K562 (cell line): ENCODE measurements around the gene ANP32B. TPM values are rescaled to one million over a fixed set of nuclear protein-coding genes. Genes with fewer than 3 reads are reported as not detected.

Experiments
- CBX1 ChIP-seq: sonication (generic); IDR thresholded peaks from 2 replicates; pipeline ENCODE4 v1.6.1; 2016; ENCODE audit warnings: antibody characterized with exemption, low read depth, mild to moderate bottlenecking
- DDX20 ChIP-seq: fragments of 450-650 bp; IDR thresholded peaks from 2 replicates; pipeline ENCODE4 v1.6.1; 2016; ENCODE audit warnings: missing genetic modification characterization, low read depth, mild to moderate bottlenecking, missing compliant biosample characterization, moderate library complexity
- E2F3 ChIP-seq: fragments of 250-450 bp; sonication (Bioruptor Pico); IDR thresholded peaks from 2 replicates; pipeline ENCODE4 v1.4.0; 2020; ENCODE audit warnings: mild to moderate bottlenecking
- FOXM1 ChIP-seq, 2 experiments: fragments of 450-650 bp in 1 of 2; sonication (generic) in 1 of 2; formaldehyde crosslinking in 1 of 2; IDR thresholded peaks; 2 replicates each; pipeline versions ENCODE4 v1.6.1 to v1.9.0; 2017 to 2022; ENCODE audit warnings: low read depth in 2 of 2, mild to moderate bottlenecking in 2 of 2, missing genetic modification reagents in 1 of 2, moderate library complexity in 1 of 2
- GTF2E2 ChIP-seq: fragments of 200-800 bp; sonication (Bioruptor generic); IDR thresholded peaks from 2 replicates; pipeline ENCODE4 v1.6.1; 2016; ENCODE audit warnings: missing genetic modification characterization, missing compliant biosample characterization
- JUND ChIP-seq, 2 experiments: IDR thresholded peaks; 2 replicates in 1 of 2; 3 replicates in 1 of 2; pipeline ENCODE4 v1.6.1; 2011; ENCODE audit warnings: borderline replicate concordance in 2 of 2, low read depth in 2 of 2, low read length in 2 of 2, improper control_type of control experiment in 1 of 2, missing biosample characterization in 1 of 2, missing genetic modification characterization in 1 of 2, missing genetic modification reagents in 1 of 2
- NCOA1 ChIP-seq: fragments of 450-650 bp; IDR thresholded peaks from 2 replicates; pipeline ENCODE4 v1.6.1; 2016; ENCODE audit warnings: low read depth
- NR2C2 ChIP-seq, 2 experiments: fragments of 200-800 bp in 1 of 2; sonication (Bioruptor generic) in 1 of 2; sonication (generic) in 1 of 2; formaldehyde crosslinking in 1 of 2; IDR thresholded peaks; 2 replicates each; pipeline versions ENCODE4 v1.6.1 to v1.8.0; 2016 to 2022; ENCODE audit warnings: mild to moderate bottlenecking in 1 of 2, missing compliant biosample characterization in 1 of 2, missing genetic modification characterization in 1 of 2, missing genetic modification reagents in 1 of 2
- POLR2G ChIP-seq: fragments of 200-400 bp; formaldehyde crosslinking; IDR thresholded peaks from 2 replicates; pipeline ENCODE4 v1.6.1; 2017; ENCODE audit warnings: low read depth, mild to moderate bottlenecking, antibody characterized with exemption, low read length, moderate library complexity
- PTBP1 ChIP-seq: fragments of 200-400 bp; formaldehyde crosslinking; IDR thresholded peaks from 2 replicates; pipeline ENCODE4 v1.6.1; 2017; ENCODE audit warnings: low read depth, low read length
- PTTG1 ChIP-seq: fragments of 450-650 bp; IDR thresholded peaks from 2 replicates; pipeline ENCODE4 v1.6.1; 2016; ENCODE audit warnings: low read depth, mild to moderate bottlenecking, missing genetic modification characterization, missing compliant biosample characterization
- SIRT6 ChIP-seq: IDR thresholded peaks from one replicate; pipeline ENCODE4 v1.6.1; 2012; ENCODE audit warnings: low read depth, mild to moderate bottlenecking, control low read depth, inconsistent platforms, low read length, moderate library complexity
- XRCC5 ChIP-seq: fragments of 200-400 bp; formaldehyde crosslinking; IDR thresholded peaks from 2 replicates; pipeline ENCODE4 v1.6.1; 2017; ENCODE audit warnings: low read depth, mild to moderate bottlenecking, low read length
- YY1 ChIP-seq, 3 experiments: IDR thresholded peaks; 2 replicates each; pipeline ENCODE4 v1.6.1; 2011; ENCODE audit warnings: low read length in 2 of 3, mild to moderate bottlenecking in 2 of 3, moderate library complexity in 2 of 3, borderline replicate concordance in 1 of 3, control low read depth in 1 of 3, low read depth in 1 of 3; ENCODE audit not compliant: insufficient read depth in 3 of 3, insufficient replicate concordance in 2 of 3, control insufficient read depth in 1 of 3, insufficient read length in 1 of 3; ENCODE audit errors: extremely low read depth in 1 of 3
- ZBTB7A ChIP-seq: IDR thresholded peaks from 2 replicates; pipeline ENCODE4 v1.6.1; 2011; ENCODE audit warnings: low read depth, mild to moderate bottlenecking, low read length, moderate library complexity, borderline replicate concordance; ENCODE audit not compliant: control insufficient read depth
- ZFP1 ChIP-seq: fragments of 450-650 bp; formaldehyde crosslinking; IDR thresholded peaks from 2 replicates; pipeline ENCODE4 v1.4.0; 2020; ENCODE audit warnings: mild to moderate bottlenecking, mixed read lengths
- ZNF124 ChIP-seq: sonication (generic); formaldehyde crosslinking; IDR thresholded peaks from 2 replicates; pipeline ENCODE4 v1.8.1; 2022; ENCODE audit warnings: missing genetic modification reagents
- ZNF444 ChIP-seq: fragments of 250-450 bp; sonication (Bioruptor Pico); IDR thresholded peaks from 2 replicates; pipeline ENCODE4 v1.4.0; 2020; ENCODE audit warnings: mild to moderate bottlenecking, moderate library complexity
- ZNF668 ChIP-seq: fragments of 250-450 bp; sonication (Bioruptor Pico); IDR thresholded peaks from 2 replicates; pipeline ENCODE4 v1.8.0; 2022; ENCODE audit warnings: mild to moderate bottlenecking, inconsistent platforms
- ZNF696 ChIP-seq: fragments of 250-450 bp; sonication (Bioruptor Pico); conservative IDR thresholded peaks from 2 replicates; pipeline ENCODE4 v1.4.0; 2020; ENCODE audit warnings: mild to moderate bottlenecking, moderate library complexity
- polyA plus RNA-seq, 8 experiments: library from polyadenylated mRNA; depleted of rRNA in 4 of 8; stranded (reverse) in 5 of 8; unstranded in 3 of 8; fragments of >200 nt; fragmentation: Nextera tagmentation in 2 of 8; fragmentation: Illumina TruSeq in 1 of 8; extraction: Ambion mirVana in 2 of 8; extraction: Trizol in 1 of 8; gene quantifications; 2 replicates each; pipeline versions ENCODE4 v1.2.1 to v1.2.3, GENCODE V29; 2011 to 2014; ENCODE audit warnings: inconsistent platforms in 1 of 8, missing spikeins in 1 of 8
- total RNA-seq, 7 experiments: library from RNA; depleted of rRNA in 6 of 7; stranded (reverse); fragments of >200 nt in 6 of 7; fragmentation: Illumina TruSeq in 2 of 7; extraction: Trizol in 2 of 7; gene quantifications; 2 replicates each; pipeline versions ENCODE4 v1.2.1 to v1.2.3, GENCODE V29; 2011 to 2021; ENCODE audit warnings: low replicate concordance in 1 of 7
- TF ChIP-seq, protein P1 (sequence below): fragments of 450-650 bp; IDR thresholded peaks from 2 replicates; pipeline ENCODE4 v1.6.1; 2018; ENCODE audit not compliant: partially characterized antibody
- TF ChIP-seq, protein P2 (sequence below), 2 experiments: fragments of 450-650 bp; conservative IDR thresholded peaks; 2 replicates each; pipeline ENCODE4 v1.6.1; 2017; ENCODE audit warnings: mild to moderate bottlenecking in 2 of 2, moderate library complexity in 2 of 2

ANP32B gene
- total and polyA plus RNA-seq, 9 of the 15 experiments (the other 6 are each of a cell fraction or from before 2014, with no cell fraction given), result 68.9 to 815 (median 141) TPM

DNA sequence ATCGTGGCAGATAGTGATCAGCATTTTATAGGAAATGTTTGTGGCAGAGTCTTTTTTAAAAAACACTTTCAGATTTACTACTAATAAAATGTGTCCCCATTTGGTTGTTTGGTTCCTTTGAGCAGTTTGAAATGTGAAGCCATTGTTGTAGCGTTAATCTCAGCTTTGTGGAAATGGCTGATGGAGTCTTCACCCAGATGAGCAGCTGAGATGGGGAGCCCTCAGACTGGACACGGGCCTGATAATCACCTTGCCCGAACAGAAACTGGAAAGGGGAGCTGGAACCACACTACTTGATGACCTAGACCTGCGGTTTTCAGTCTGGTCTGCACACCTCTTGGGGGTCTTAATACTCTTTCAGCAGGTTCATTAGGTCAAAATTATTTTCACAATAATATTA, 20.6 kb upstream of the ANP32B start (continued):
- TF ChIP-seq, protein P1, sequence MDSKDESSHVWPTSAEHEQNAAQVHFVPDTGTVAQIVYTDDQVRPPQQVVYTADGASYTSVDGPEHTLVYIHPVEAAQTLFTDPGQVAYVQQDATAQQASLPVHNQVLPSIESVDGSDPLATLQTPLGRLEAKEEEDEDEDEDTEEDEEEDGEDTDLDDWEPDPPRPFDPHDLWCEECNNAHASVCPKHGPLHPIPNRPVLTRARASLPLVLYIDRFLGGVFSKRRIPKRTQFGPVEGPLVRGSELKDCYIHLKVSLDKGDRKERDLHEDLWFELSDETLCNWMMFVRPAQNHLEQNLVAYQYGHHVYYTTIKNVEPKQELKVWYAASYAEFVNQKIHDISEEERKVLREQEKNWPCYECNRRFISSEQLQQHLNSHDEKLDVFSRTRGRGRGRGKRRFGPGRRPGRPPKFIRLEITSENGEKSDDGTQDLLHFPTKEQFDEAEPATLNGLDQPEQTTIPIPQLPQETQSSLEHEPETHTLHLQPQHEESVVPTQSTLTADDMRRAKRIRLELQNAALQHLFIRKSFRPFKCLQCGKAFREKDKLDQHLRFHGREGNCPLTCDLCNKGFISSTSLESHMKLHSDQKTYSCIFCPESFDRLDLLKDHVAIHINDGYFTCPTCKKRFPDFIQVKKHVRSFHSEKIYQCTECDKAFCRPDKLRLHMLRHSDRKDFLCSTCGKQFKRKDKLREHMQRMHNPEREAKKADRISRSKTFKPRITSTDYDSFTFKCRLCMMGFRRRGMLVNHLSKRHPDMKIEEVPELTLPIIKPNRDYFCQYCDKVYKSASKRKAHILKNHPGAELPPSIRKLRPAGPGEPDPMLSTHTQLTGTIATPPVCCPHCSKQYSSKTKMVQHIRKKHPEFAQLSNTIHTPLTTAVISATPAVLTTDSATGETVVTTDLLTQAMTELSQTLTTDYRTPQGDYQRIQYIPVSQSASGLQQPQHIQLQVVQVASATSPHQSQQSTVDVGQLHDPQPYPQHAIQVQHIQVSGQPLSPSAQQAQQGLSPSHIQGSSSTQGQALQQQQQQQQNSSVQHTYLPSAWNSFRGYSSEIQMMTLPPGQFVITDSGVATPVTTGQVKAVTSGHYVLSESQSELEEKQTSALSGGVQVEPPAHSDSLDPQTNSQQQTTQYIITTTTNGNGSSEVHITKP, result no peak
- TF ChIP-seq SIRT6 (no peak), JUND (IDR thresholded peaks at IDR 0.05; ENCODE audit: borderline replicate concordance, low read depth, low read length) (no peak), JUND (tag; IDR thresholded peaks at IDR 0.05; ENCODE audit: borderline replicate concordance, low read depth, low read length) (peak; percentile 28; the same call in 1 of the 3 replicates), CBX1 (no peak), DDX20 (tag) (no peak), E2F3 (CRISPR knock-in tag) (no peak), ZNF444 (CRISPR knock-in tag) (no peak), PTTG1 (tag) (0 out of 2 replicates have a peak, but pooled peaks have one; percentile 19), NR2C2 (CRISPR knock-in tag; IDR thresholded peaks at IDR 0.05) (no peak), NR2C2 (tag; IDR thresholded peaks at IDR 0.05) (peak; percentile 23; the same call in 1 of the 2 replicates), XRCC5 (no peak), ZFP1 (CRISPR knock-in tag) (no peak), ZBTB7A (0 out of 2 replicates have a peak, but pooled peaks have one; percentile 14), NCOA1 (no peak), ZNF668 (0 out of 2 replicates have a peak, but pooled peaks have one; percentile 49), FOXM1 (IDR thresholded peaks at IDR 0.05; ENCODE audit: low read depth) (no peak), FOXM1 (CRISPR knock-in tag; IDR thresholded peaks at IDR 0.05; ENCODE audit: low read depth) (no peak), POLR2G (no peak), ZNF696 (CRISPR knock-in tag) (no peak), GTF2E2 (tag) (no peak), PTBP1 (no peak), YY1 (IDR thresholded peaks at IDR 0.05; ENCODE audit: borderline replicate concordance in 1 of 3, control insufficient read depth in 1 of 3, extremely low read depth in 1 of 3, insufficient read depth in 3 of 3, insufficient read length in 1 of 3, insufficient replicate concordance in 2 of 3, low read depth in 1 of 3, low read length in 2 of 3) (peak in 1 of 3 experiments; percentile 53), ZNF124 (CRISPR knock-in tag) (no peak)
- TF ChIP-seq, protein P2, sequence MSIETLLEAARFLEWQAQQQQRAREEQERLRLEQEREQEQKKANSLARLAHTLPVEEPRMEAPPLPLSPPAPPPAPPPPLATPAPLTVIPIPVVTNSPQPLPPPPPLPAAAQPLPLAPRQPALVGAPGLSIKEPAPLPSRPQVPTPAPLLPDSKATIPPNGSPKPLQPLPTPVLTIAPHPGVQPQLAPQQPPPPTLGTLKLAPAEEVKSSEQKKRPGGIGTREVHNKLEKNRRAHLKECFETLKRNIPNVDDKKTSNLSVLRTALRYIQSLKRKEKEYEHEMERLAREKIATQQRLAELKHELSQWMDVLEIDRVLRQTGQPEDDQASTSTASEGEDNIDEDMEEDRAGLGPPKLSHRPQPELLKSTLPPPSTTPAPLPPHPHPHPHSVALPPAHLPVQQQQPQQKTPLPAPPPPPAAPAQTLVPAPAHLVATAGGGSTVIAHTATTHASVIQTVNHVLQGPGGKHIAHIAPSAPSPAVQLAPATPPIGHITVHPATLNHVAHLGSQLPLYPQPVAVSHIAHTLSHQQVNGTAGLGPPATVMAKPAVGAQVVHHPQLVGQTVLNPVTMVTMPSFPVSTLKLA (conservative IDR thresholded peaks at IDR 0.05), result 0 out of 4 replicates have a peak, but pooled peaks of 1 of the 2 experiments have one; percentile 1
